Activated effector memory CD4-positive, alpha-beta T cell treated with Interleukin-2 at 50 U/mL for 16 hours (primary cell): ENCODE data around the gene ABLIM3.
"Not testable (repeated sequence)": the region's sequence is repeated elsewhere in the genome, so short reads cannot be mapped to it uniquely, and the experiment has no call there.

Experiments used
- DNase-seq: peaks from one replicate; pipeline ENCODE4 v3.0.0-alpha.2; 2020

The ABLIM3 gene

GRCh38 chr5:149262315-149262714 is 121.0 kb downstream of the ABLIM3 start:
- DNase-seq, result no peak

- peak; percentile 47 for DNase-seq
Observed at GRCh38 chr5:149264439-149265067, 123.3 kb downstream of the ABLIM3 start.

- DNase-seq, result no peak
Observed at GRCh38 chr5:149265068-149265465, 123.8 kb downstream of the ABLIM3 start.

GRCh38 chr5:149265597-149265996 is 124.3 kb downstream of the ABLIM3 start:
- DNase-seq, result no peak

- DNase-seq, result no peak
Observed at GRCh38 chr5:149267241-149267973, 126.1 kb downstream of the ABLIM3 start.

GRCh38 chr5:149268928-149269557 is 127.8 kb downstream of the ABLIM3 start:
- DNase-seq, result no peak

GRCh38 chr5:149271195-149271715 is 130.0 kb downstream of the ABLIM3 start:
- DNase-seq, result no peak

- DNase-seq, result no peak
Observed at GRCh38 chr5:149271716-149272563, 130.6 kb downstream of the ABLIM3 start, which contains the start of gene AFAP1L1. AFAP1L1 (plus strand) TSS chr5:149271859; CDS start chr5:149271969, 110 bp downstream.

- DNase-seq, result not testable (repeated sequence)
Observed at GRCh38 chr5:149272781-149273180, 131.5 kb downstream of the ABLIM3 start.

- DNase-seq, result no peak
Observed at GRCh38 chr5:149273237-149273636, 131.9 kb downstream of the ABLIM3 start.

GRCh38 chr5:149273950-149274349 is 132.7 kb downstream of the ABLIM3 start:
- no peak for DNase-seq

- DNase-seq, result no peak
Observed at GRCh38 chr5:149274939-149275338, 133.6 kb downstream of the ABLIM3 start.

GRCh38 chr5:149277801-149278200 is 136.5 kb downstream of the ABLIM3 start:
- no peak for DNase-seq

GRCh38 chr5:149278451-149279210 is 137.3 kb downstream of the ABLIM3 start:
- no peak for DNase-seq

GRCh38 chr5:149279661-149280060 is 138.4 kb downstream of the ABLIM3 start:
- no peak for DNase-seq

- DNase-seq, result no peak
Observed at GRCh38 chr5:149280124-149280523, 138.8 kb downstream of the ABLIM3 start.

GRCh38 chr5:149280802-149281201 is 139.5 kb downstream of the ABLIM3 start:
- DNase-seq, result no peak

GRCh38 chr5:149282027-149282965 is 141.0 kb downstream of the ABLIM3 start:
- no peak for DNase-seq

- DNase-seq, result no peak
Observed at GRCh38 chr5:149282966-149283332, 141.7 kb downstream of the ABLIM3 start.

- DNase-seq, result no peak
Observed at GRCh38 chr5:149283626-149284480, 142.6 kb downstream of the ABLIM3 start.
